Stimulated activated CD4-positive, alpha-beta T cell treated with anti-CD3 and anti-CD28 coated beads, Interleukin-2, amount 100 ng/mL, for 48 hours (primary cell): ENCODE measurements around the gene PRSS3.
A peak's percentile ranks its signal among the peaks of the same experiment; 100 is the strongest.
"Not testable (repeated sequence)": the region's sequence is repeated elsewhere in the genome, so short reads cannot be mapped to it uniquely, and the experiment has no call there.

Experiments used
- DNase-seq, 2 donors: peaks; one replicate each; pipeline ENCODE4 v3.0.0-alpha.2; 2020

Gene PRSS3

DNA sequence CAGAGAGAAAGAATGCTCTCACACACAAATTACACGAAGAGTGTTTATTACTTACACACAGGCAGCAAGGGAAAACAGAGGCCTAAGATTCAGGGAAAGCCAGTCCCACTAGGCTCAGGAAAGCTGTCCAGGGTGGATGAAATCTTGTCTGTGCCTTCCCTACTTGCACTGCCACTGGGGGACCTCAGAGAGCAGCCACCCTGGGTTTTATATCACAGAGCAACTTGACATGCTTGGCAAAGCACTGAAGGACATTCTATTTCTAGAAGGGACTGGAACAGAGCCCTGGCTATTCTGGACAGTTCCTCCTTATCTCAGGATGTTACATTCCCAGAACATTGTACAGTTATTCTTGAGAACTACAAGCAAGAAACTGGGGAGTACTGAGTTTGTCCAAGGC lies 7.5 kb upstream of the PRSS3 start:
- DNase-seq, result no peak

DNA sequence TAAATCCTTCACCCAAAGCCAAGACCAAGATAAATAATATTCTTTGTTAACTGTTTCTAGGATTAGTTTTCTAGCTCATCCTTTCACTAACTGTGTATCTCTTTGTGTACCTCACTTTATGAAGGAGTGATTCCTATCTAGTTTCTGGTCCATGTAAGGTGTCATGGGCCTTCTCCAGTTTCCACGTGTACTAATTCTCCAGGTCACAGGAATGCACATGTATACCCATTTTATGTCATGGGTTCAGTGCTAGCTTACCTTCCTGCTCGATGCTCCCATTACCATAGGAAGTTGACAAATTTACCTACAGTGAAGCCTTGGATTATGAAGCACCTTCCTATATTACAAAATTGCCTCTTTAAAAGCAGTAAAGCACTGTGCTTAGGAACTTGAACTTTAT lies 5.9 kb upstream of the PRSS3 start:
- DNase-seq, result not testable (repeated sequence)

DNA sequence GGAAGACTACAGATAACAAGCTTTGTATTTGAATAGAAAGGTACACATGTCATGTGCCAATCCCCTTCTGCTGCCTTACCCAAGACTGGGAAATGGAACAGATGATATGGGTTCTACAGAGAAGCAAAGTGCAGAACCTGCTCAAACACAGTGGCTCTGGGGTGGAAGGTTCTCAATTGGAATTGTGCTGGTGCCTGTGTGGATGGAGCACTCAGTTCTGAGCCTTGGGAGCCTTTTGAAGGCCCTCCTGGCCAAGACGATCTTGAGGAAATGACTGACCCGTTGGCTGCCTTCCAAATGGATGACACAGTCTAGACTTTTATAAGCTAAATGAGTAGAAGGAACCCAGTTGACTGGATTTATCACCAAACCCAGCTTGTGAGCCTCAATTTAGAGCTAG lies 4.2 kb upstream of the PRSS3 start:
- no peak for DNase-seq

DNA sequence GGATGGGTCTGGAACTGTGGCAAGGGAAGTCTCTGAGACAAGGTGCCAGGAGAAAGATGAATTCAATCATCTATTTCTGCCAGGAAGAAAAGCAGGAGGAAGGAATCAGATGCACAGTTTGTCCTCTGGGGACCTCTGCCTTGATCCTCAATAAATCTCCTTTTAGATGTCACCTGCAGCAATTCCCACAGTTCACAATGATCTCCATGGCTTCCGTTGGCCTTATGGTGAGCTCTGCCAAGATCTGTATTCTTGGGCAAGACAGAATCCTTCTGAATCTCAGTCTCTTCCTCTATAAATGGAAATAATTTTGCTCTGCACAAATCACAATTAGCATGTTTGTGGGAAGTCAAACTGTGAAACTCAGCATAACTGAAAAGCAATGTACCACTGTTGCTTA lies 1.9 kb upstream of the PRSS3 start:
- DNase-seq, result not testable (repeated sequence)

DNA sequence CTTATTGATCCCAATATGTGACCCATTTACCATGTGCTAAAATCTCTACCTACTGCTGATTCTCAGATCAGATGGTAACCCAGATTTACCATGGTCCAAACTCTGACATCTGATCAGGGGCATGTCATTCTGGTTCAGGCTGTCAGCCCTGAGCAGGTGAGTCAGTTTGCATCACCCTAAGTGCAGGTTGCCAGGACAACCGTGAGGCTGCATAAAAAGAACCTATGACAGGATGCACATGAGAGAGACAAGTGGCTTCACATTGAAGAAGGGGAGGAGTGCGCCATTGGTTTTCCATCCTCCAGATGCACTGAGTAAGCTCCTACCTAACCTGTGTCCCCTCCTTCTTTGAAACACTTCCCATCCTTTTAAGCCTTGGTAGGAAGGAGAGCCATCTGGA lies 801 bp upstream of the PRSS3 start:
- no peak for DNase-seq

DNA sequence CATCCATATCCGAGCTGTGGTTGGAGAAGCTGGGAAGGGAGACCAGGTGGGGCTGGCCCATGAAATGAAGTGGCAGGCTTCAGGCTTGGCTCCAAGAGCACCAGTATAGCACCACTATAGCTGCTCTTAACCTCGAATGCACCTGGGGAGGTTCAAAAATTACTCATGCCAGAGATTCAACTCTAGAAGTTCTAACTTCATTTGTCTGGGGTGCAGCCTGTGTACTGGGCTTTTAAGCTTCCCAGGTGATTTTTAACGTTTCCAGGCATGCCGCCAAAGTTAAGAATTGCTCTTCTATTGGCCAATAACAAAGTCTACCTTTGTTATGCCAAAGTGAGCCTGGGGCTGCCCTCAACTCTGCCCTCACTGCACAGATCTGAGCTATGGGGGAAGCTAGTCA lies 458 bp downstream of the PRSS3 start:
- no peak for DNase-seq

DNA sequence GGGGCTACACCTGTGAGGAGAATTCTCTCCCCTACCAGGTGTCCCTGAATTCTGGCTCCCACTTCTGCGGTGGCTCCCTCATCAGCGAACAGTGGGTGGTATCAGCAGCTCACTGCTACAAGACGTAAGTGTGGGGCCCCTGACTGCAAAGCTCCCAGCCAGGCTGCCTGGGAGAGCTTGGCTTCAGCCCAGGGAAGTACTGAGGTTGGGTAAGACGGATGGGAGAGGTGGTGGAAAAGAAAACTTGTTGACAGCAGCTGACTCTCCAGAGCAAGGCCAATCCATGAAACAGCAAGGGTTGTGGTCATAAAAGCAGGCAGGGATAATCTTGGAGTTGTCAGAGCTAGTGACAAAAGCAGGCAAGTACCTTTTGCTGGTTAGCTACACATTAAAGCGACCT lies 1.3 kb downstream of the PRSS3 start:
- not testable (repeated sequence) for DNase-seq

DNA sequence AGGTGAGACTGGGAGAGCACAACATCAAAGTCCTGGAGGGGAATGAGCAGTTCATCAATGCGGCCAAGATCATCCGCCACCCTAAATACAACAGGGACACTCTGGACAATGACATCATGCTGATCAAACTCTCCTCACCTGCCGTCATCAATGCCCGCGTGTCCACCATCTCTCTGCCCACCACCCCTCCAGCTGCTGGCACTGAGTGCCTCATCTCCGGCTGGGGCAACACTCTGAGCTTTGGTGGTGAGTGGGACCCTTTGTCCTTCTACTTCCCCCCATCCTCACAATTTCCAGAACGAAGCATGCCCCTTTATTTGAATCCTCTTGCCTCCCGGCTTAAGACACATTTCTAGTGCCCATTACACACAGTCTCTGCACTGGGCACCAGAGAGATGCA lies 2.5 kb downstream of the PRSS3 start:
- no peak for DNase-seq

DNA sequence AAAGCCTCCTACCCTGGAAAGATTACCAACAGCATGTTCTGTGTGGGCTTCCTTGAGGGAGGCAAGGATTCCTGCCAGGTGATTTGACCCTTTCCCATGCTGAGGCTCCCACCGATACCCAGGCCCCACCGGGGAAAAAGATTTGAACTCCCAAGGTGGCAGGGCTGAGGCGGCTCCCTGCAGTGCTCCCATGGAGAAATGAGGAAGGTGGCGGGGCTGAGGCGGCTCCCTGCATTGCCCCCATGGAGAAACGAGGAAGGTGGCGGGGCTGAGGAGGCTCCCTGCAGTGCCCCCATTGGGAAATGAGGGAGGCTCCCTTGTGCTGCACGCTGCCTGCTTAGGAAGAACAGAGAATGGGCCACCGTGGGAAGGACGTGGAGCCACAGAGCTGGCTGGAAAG lies 3.2 kb downstream of the PRSS3 start:
- DNase-seq, result no peak

DNA sequence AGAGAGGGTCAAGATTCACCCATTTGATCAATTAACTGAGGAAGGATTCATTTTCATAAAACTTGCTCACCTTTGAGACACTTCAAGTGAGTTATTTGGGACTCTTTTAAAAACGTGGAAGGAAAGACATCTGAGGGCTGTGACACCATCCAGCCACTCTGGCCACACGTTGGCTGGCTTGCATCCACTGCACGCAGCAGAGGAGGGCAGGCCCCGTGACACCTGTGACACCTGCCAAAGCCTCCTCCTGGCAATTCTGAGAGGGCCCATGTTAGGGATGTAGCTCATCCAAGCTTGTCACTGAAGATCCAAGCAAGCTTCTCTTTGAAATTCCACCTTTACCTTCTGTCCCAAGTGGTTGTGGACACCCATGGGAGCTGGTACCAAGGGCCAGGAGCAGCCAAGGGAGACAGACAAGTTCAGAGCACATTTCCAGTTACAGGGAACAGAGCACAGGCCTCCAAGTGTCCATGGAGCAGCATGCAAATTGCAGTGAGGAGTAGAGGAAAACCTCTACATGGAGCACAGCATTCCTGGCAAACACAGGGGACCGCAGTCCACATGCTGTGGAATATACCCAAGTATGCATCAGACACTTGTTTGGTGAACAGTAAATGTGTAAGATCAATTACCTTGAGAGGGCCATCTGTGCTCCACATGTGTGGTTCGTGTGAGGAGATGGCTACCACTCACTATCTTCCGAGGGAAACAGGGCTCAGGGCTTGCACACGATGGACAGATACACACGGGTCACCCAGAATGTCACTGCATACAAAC lies 4.8 kb downstream of the PRSS3 start:
- no peak for DNase-seq

DNA sequence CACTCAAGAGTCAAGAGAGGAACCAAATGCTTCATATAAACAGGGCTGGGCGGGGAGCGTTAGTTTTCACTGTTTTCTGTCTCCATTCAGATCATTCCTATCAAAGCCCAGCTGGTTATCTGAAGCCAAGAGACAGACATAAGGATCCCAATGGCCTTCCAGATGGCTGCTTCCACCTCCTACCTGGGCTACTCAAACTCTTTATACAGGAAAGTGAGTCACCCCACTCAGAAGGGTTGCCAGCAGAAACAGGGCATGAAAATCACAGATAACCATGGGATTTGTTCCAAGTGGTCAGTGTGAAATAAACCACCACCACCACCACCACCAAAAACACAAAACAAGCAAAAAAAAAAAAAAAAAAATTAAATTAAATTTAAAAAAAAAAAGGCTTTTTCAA lies 5.5 kb downstream of the PRSS3 start:
- DNase-seq, result no peak

DNA sequence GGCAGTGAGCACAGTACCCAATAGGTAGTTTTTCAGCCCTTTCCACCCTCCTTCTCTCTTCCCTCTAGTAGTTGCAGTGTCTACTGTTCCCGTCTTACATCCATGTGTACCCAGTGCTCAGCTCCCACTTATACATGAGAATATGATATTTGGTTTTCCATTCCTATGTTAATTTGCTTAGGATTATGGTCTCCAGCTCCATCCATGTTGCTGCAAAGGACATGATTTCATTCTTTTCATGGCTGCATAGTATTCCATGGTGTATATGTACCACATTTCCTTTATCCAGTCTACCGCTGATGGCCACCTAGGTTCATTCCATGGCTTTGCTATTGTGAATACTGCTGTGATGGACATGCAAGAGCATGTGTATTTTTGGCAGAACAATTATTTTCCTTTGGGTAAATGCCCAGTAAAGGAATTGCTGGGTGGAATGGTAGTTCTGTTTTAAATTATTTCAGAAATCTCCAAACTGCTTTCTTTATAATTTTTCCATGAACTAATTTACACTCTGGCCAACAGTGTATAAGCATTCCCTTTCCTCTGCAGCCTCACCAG lies 6.7 kb downstream of the PRSS3 start:
- DNase-seq, result not testable (repeated sequence)

DNA sequence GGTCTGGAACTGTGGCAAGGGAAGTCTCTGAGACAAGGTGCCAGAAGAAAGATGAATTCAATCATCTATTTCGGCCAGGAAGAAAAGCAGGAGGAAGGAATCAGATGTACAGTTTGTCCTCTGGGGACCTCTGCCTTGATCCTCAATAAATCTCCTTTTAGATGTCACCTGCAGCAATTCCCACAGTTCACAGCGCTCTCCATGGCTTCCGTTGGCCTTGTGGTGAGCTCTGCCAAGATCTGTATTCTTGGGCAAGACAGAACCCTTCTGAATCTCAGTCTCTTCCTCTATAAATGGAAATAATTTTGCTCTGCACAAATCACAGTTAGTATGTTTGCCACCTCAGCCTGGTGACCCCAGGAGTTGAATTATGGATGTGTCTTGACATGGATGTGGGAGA lies 8.8 kb downstream of the PRSS3 start:
- not testable (repeated sequence) for DNase-seq

DNA sequence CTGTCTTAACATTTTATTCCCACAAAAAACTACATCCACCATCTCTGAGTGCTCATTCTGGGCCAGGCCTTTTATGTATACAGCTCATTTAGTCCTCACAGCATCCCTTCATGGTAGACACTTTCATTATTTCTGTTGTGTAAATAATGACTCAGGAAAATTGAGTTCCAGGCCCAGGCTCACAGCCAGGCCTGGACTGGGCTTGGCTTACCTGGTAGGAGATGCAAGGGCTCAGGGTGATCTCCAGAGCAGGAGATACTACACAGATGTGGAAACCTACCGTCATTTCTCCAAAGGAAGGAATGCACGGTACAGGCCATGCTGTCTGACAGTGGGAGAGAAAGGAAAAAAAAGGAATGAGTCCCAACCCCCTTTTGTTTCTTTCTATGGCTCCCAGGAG lies 11.8 kb downstream of the PRSS3 start:
- DNase-seq, result not testable (repeated sequence)

DNA sequence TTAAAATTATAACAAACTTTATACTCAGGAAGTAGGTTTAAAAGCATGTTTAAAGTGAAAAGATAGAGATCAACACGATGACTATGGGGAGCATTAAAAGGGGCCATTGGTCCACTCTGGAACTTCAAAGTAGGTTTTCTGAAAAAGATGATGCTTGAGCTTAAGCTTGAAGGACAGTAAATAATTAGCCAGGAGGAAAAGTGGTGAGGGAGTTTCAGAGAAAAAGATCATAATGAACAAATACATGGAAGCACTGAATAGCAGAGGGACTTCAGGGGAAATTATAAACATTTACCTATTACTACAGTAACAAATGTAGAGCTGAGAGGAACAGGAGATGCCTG lies 13.6 kb downstream of the PRSS3 start:
- DNase-seq, result not testable (repeated sequence)

DNA sequence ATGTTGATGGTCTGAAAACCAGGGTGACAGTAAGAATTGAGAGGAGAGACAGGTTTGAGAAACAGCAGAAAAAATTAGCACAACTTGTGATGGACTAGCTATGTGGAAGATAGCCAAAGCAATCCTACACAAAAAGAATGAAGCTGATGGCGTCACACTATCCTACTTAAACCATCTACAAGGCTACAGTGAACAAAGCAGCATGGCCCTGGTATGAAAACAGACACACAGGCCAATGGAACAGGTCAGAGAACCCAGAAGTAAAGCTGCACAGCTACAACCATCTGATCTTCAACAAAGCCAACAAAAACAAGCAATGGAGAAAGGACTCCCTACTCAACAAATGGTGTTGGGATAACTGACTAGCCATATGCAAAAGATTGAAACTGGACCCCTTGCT lies 14.1 kb downstream of the PRSS3 start:
- no peak for DNase-seq

DNA sequence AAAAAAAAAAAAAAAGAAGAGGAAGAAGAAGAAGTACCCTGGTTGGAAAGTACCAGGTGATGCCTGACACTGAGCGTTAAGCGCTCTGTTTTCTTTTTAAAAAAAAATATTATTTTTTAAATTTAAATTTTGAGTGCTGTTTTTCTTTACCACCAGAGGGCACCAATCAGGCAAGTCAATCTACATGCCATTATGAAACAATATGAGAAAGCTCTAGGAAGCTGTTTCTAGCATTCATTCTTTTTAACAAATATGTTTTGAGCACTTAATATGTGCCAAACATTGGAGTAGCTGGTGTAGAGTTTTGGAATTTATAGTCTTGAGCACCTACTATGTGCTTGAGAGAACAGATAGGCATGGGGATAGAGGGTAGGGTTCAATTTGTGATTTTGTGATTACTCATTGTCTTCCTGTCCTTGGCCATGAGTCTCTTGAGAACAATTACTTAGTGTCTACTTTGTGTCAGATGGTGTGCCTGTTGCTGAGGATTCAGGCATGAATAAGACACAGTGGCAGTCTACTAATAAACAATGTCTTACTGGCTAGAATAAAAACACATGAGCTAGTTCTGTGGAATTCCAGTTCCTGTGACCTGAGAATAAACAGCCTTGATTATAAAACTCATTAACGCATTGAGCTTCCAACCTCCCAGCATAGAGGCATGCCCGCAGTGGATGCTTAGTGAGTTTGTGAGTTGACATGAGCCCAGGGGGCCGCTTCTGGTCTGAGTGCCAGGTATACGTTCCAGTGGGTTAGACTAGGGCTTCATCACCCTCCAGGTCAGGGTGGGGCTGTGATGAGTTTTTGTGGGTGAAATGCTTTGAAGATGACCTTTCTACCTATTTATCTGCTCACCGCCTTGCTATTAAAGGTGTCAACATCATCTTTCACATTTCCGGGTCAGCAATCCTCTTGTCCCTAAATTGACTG lies 18.6 kb downstream of the PRSS3 start:
- DNase-seq, result no peak

DNA sequence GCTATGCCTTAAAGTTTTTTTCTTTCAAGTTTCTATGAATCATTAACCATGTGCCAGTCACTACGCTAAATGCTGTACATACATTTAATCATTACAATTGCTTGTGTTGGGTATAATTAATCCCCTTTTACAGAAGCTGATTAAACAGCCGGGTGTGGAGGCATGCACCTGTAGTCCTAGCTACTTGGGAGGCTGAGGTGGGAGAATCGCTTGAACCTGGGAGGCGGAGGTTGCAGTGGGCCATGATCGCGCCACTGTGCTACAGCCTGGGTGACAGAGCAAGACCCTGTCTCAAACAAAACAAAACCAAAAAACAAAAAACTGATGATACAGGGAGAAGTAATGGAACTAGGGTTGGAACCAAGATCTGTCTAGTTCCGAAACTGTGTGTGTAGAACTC lies 20.4 kb downstream of the PRSS3 start:
- DNase-seq, result no peak

DNA sequence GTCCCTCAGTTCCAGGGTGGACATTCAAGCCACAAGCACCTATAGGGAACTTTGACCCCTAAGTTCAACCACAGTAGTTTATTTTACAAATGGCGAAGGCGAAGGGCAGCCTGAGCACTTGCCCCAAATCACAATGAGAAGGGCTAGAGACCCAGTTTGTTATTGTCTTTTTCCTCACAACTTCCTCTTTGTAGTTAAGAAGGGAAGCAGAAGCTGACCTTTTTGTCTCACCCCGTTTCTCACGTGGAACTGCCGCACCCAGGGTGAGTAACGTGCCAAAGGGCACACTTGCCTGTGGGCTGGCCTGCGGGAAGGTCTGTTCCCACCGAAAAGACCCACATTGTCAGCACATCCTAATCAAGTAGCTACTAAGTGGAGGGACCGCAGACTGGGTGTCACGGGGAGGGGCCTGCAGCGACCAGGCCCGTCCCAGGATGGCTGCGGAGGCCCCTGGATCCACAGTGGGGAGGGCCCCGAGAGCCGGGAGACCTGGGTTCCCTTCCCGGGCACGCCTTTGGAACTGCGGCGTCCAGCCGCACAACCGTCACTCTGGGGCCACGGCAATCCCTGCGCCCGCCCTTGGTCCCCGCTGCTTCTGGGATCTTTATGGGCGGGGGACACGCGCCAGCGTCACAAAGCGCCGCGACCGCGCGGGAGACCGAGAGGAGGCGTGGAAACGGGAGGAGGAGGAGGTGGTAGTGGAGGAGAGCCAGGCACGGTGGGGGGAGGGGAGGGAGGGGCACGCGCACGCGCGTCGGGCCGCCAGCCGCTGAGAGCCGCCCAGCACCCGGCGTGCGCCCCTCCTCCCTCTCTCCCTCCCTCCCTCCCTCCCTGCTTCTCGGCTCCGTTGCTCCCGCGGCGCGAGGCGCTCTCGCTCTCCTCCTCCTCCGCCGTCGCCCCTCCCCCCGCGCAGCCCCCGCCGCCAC lies 21.2 kb downstream of the PRSS3 start, which contains the start of gene UBE2R2:
Gene UBE2R2, plus strand, starts transcription at position 834 of the 926 bp plus-strand sequence. CDS start 598 bp downstream, outside the sequence.
- peak; percentile 88 to 89 for DNase-seq

DNA sequence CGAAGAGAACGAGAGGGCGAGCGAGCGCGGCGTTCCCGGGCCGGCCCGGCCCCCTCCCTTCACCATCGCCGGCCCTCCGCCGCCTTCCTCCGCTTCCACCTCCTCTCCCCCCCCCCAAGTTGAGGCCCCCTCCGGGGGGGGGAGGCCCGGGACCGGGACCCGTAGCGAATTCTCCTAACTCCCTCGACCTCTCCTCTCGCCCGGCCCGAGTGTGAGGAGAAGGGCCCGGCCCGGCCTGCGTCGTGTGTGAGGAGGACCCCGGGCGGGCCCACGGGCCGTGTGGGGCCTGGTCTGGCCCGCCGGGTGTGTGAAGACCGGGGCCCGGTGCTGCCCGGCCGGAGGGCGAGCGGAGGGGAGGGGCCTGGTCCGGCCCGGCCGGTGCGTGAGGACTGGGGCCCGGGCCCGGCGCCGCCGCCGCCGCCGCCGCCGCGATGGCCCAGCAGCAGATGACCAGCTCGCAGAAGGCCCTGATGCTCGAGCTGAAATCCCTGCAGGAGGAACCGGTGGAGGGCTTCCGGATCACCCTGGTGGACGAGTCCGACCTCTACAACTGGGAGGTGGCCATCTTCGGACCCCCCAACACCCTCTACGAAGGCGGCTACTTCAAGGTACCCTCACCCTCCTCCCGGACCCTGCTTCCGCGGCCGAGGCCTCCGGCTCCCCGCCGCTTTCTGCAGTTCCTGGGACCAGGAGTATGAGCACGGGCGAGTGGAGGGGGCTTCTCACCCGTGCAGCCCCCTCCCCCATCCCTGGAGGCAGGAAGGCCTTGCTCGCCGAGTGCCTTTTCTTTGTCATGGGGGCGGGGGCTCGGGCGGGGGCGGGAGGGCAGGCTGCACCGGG lies 22.2 kb downstream of the PRSS3 start:
- peak; percentile 33 to 52 for DNase-seq

DNA sequence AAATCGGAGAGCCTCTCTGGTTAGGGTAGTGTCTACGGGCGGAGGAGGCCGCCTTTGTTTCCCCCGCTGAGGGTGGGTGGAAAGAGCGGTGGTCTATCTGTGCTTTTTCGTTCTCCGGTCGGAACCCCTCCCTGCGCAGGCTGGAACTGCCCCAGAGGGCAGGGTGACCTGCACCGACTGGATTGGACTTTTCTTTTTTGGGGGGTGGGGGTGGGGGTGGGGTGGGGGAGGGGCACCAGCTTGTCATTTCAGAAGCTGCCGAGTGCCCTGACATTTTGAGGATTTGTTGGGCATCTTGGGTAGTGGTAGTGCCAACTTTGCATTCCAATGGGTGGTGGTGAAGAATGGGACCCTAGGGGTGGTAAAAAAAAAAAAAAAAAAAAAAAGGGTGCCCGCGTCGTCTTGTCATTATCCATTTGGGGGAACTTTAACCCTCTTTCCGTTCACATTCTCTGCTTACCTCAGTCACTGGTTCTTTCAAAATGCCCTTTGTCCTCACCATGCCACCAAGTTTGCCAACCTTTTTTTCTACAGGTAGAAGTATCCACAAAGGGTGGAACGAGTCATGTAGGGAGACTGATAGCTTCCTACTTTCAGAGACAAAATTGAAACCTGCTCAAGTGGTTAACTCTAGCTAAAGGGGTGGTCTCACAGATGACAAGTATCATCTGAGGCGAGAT lies 22.9 kb downstream of the PRSS3 start:
- DNase-seq, result no peak
